Liver (tissue), 9 donors: Measurements from ENCODE around the gene IL23A. TPM values are rescaled to one million over a fixed set of nuclear protein-coding genes. Genes with fewer than 3 reads are reported as not detected.
"Not testable (repeated sequence)": the region's sequence is repeated elsewhere in the genome, so short reads cannot be mapped to it uniquely, and the experiment has no call there.

Experiments used
- DNase-seq: peaks from one replicate; pipeline ENCODE4 v3.0.0-alpha.2; 2017; ENCODE audit warnings: low spot score
- H3K27ac ChIP-seq, 2 donors: one replicate each; pipeline ENCODE4 v1.7.0; 2013; ENCODE audit warnings: inconsistent platforms in 2 of 2, low read length in 2 of 2, control low read depth in 1 of 2, low read depth in 1 of 2, mild to moderate bottlenecking in 1 of 2
- H3K27me3 ChIP-seq, 4 donors: one replicate each; pipeline versions ENCODE4 v1.6.1 to v1.7.0; 2013; ENCODE audit warnings: low read length in 3 of 4, inconsistent platforms in 1 of 4, mild to moderate bottlenecking in 1 of 4, moderate library complexity in 1 of 4; ENCODE audit not compliant: control insufficient read depth in 4 of 4, insufficient read depth in 4 of 4
- H3K36me3 ChIP-seq, 4 donors: one replicate each; pipeline versions ENCODE4 v1.6.1 to v1.7.0; 2013; ENCODE audit warnings: low read length in 3 of 4, mild to moderate bottlenecking in 3 of 4, low read depth in 1 of 4, moderate library complexity in 1 of 4; ENCODE audit not compliant: control insufficient read depth in 4 of 4, insufficient read depth in 3 of 4
- H3K4me1 ChIP-seq, 4 donors: one replicate each; pipeline versions ENCODE4 v1.6.1 to v1.7.0; 2013; ENCODE audit warnings: low read length in 3 of 4, mild to moderate bottlenecking in 3 of 4, moderate library complexity in 1 of 4; ENCODE audit not compliant: control insufficient read depth in 4 of 4, insufficient read depth in 4 of 4
- H3K4me3 ChIP-seq, 3 donors: one replicate each; pipeline versions ENCODE4 v1.6.1 to v1.7.0; 2013; ENCODE audit warnings: low read length in 3 of 3, control low read depth in 1 of 3, low read depth in 1 of 3, mild to moderate bottlenecking in 1 of 3
- H3K9ac ChIP-seq, 2 donors: one replicate each; pipeline ENCODE4 v1.7.0; 2013; ENCODE audit warnings: low read length in 2 of 2, mild to moderate bottlenecking in 2 of 2, moderate library complexity in 2 of 2, control low read depth in 1 of 2, low read depth in 1 of 2
- H3K9me3 ChIP-seq, 4 donors: one replicate each; pipeline versions ENCODE4 v1.6.1 to v1.7.0; 2013; ENCODE audit warnings: low read length in 3 of 4; ENCODE audit not compliant: control insufficient read depth in 4 of 4
- ATF3 ChIP-seq: IDR thresholded peaks from 2 replicates; pipeline ENCODE4 v1.6.1; 2016; ENCODE audit warnings: antibody characterized with exemption
- EGR1 ChIP-seq, 2 donors: IDR thresholded peaks; 2 replicates each; pipeline ENCODE4 v1.6.1; 2016 to 2018; ENCODE audit warnings: antibody characterized with exemption in 2 of 2, low read depth in 2 of 2
- FOXA1 ChIP-seq: IDR thresholded peaks from 2 replicates; pipeline ENCODE4 v1.6.1; 2016; ENCODE audit warnings: antibody characterized with exemption
- GABPA ChIP-seq, 2 donors: IDR thresholded peaks in 1 of 2; conservative IDR thresholded peaks in 1 of 2; 2 replicates each; pipeline ENCODE4 v1.6.1; 2016; ENCODE audit warnings: antibody characterized with exemption in 2 of 2, mild to moderate bottlenecking in 1 of 2, moderate library complexity in 1 of 2
- HNF4A ChIP-seq, 2 donors: conservative IDR thresholded peaks; 2 replicates each; pipeline ENCODE4 v1.6.1; 2016; ENCODE audit warnings: antibody characterized with exemption in 2 of 2, mild to moderate bottlenecking in 2 of 2
- JUND ChIP-seq, 2 donors: IDR thresholded peaks; 2 replicates each; pipeline ENCODE4 v1.6.1; 2016; ENCODE audit warnings: antibody characterized with exemption in 2 of 2
- NR2F2 ChIP-seq: IDR thresholded peaks from 2 replicates; pipeline ENCODE4 v1.6.1; 2016; ENCODE audit warnings: antibody characterized with exemption
- RAD21 ChIP-seq, 2 donors: IDR thresholded peaks; 2 replicates each; pipeline ENCODE4 v1.6.1; 2016; ENCODE audit warnings: antibody characterized with exemption in 2 of 2, mild to moderate bottlenecking in 2 of 2
- YY1 ChIP-seq: IDR thresholded peaks from 2 replicates; pipeline ENCODE4 v1.6.1; 2016; ENCODE audit warnings: antibody characterized with exemption, mild to moderate bottlenecking
- WGBS: extraction: QIAGEN DNeasy Blood & Tissue Kit; methylation state at CpG from one replicate; pipeline ENCODE4 v1.1.7; 2013; 5-methylcytosine and 5-hydroxymethylcytosine counted together
- polyA plus RNA-seq, 2 donors: library from polyadenylated mRNA; stranded (reverse) in 1 of 2; unstranded in 1 of 2; fragments of 200-250 nt in 1 of 2; fragments of >200 nt in 1 of 2; fragmentation: Nextera tagmentation in 1 of 2; extraction: Ambion mirVana in 1 of 2; gene quantifications; one replicate each; pipeline versions ENCODE4 v1.2.1 to v1.2.3, GENCODE V29; 2013 to 2015
- total RNA-seq, 2 donors: library from RNA; depleted of rRNA; stranded (reverse); fragments of >200 nt; gene quantifications; one replicate each; pipeline ENCODE4 v1.2.3, GENCODE V29; 2014
- TF ChIP-seq, protein P1 (sequence below): IDR thresholded peaks from 2 replicates; pipeline ENCODE4 v1.6.1; 2016; ENCODE audit warnings: antibody characterized with exemption
- TF ChIP-seq, protein P2 (sequence below): IDR thresholded peaks from 2 replicates; pipeline ENCODE4 v1.6.1; 2016; ENCODE audit warnings: antibody characterized with exemption, mild to moderate bottlenecking
- TF ChIP-seq, protein P3 (sequence below): fragments of 150-350 bp; IDR thresholded peaks from 2 replicates; pipeline ENCODE4 v1.5.1; 2017; ENCODE audit warnings: improper control_type of control experiment, low read depth, low read length; ENCODE audit not compliant: missing input control
- donor health status: healthy.
- donor health status: healthy.
- donor health status: healthy.
- donor health status: healthy.
- donor health status: healthy.

Gene IL23A
- total and polyA plus RNA-seq, 4 donors: 0.14 to 0.25 (median 0.22) TPM; not detected in 1

DNA sequence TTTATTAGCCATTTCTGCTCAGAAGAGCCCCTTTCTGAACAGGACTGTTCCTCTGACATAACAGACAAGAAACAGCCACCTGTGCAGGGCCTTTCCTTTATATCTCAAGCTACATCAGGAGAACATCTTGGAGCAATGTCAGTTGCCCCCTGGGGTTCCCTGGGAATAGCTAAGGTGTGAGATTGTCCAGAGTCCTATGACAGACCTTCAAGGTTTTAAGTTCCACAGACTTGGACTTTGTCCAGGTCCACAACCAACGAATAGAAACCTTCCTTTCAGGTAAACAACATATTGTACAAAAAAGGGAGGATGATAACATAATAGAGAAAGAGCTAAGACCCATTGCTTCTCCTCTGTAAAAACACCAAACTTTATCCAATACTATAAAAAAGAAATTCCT, 2.9 kb downstream of the IL23A start:
- Histone ChIP-seq H3K36me3 (peaks cover 7 to 38% (median 33%) of the 10 kb centered on the region in 4 donors), H3K27me3 (no peaks in the 10 kb centered on the region), H3K9ac (no peak overlapping the region), H3K4me1 (no peaks in the 10 kb centered on the region), H3K27ac (no peak overlapping the region), H3K9me3 (no peaks in the 10 kb centered on the region), H3K4me3 (no peak overlapping the region)
- DNase-seq: no peak
- TF ChIP-seq EGR1 (IDR thresholded peaks at IDR 0.05; ENCODE audit: low read depth in 2 of 2) (no peak), FOXA1 (no peak), GABPA (IDR thresholded peaks at IDR 0.05 in 1 of 2, conservative IDR thresholded peaks at IDR 0.05 in 1 of 2) (no peak), ATF3 (no peak), YY1 (no peak), NR2F2 (no peak), HNF4A (conservative IDR thresholded peaks at IDR 0.05) (no peak), JUND (IDR thresholded peaks at IDR 0.05) (no peak), RAD21 (IDR thresholded peaks at IDR 0.05) (no peak)
- TF ChIP-seq, protein P1, sequence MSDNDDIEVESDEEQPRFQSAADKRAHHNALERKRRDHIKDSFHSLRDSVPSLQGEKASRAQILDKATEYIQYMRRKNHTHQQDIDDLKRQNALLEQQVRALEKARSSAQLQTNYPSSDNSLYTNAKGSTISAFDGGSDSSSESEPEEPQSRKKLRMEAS: no peak
- TF ChIP-seq, protein P2, sequence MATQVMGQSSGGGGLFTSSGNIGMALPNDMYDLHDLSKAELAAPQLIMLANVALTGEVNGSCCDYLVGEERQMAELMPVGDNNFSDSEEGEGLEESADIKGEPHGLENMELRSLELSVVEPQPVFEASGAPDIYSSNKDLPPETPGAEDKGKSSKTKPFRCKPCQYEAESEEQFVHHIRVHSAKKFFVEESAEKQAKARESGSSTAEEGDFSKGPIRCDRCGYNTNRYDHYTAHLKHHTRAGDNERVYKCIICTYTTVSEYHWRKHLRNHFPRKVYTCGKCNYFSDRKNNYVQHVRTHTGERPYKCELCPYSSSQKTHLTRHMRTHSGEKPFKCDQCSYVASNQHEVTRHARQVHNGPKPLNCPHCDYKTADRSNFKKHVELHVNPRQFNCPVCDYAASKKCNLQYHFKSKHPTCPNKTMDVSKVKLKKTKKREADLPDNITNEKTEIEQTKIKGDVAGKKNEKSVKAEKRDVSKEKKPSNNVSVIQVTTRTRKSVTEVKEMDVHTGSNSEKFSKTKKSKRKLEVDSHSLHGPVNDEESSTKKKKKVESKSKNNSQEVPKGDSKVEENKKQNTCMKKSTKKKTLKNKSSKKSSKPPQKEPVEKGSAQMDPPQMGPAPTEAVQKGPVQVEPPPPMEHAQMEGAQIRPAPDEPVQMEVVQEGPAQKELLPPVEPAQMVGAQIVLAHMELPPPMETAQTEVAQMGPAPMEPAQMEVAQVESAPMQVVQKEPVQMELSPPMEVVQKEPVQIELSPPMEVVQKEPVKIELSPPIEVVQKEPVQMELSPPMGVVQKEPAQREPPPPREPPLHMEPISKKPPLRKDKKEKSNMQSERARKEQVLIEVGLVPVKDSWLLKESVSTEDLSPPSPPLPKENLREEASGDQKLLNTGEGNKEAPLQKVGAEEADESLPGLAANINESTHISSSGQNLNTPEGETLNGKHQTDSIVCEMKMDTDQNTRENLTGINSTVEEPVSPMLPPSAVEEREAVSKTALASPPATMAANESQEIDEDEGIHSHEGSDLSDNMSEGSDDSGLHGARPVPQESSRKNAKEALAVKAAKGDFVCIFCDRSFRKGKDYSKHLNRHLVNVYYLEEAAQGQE: no peak
- 19% methylated on average over 1 of the region's 1 CpG for WGBS

GRCh38 chr12:56342290-56342689, 3.6 kb downstream of the IL23A start:
- peaks cover 7 to 44% (median 39%) of the 10 kb centered on the region in 4 donors for H3K36me3 ChIP-seq
- not testable (repeated sequence) for H3K4me1 ChIP-seq, H3K4me3 ChIP-seq, H3K9me3 ChIP-seq, H3K9ac ChIP-seq, H3K27ac ChIP-seq, H3K27me3 ChIP-seq, DNase-seq
- WGBS: 99% methylated on average over 2 of the region's 2 CpGs

DNA sequence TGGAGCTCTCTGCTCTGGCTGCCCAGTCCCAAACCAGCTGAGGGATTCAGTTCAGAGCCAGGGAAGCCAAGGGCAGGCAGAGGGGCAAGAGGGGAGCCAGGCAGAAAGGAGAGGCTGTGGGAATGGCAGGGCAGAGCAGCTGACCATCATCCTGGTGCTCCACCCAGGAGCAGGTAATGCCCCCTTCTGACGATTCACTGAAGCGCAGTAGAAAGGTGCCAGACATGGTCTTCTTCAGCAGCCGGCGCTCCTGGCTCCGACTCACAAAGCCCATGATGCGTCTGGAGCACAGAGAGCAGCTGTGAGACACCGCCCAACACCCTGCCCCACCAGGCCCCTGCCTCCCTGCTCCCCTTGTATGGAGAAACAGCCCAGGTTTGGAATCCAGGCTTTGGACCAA, 8.0 kb downstream of the IL23A start:
- H3K9me3 ChIP-seq: no peaks in the 10 kb centered on the region
- no peak for DNase-seq
- H3K27me3 ChIP-seq: no peaks in the 10 kb centered on the region
- H3K9ac ChIP-seq: no peak overlapping the region
- no peaks in the 10 kb centered on the region for H3K4me1 ChIP-seq
- TF ChIP-seq NR2F2 (no peak), RAD21 (IDR thresholded peaks at IDR 0.05) (peak in 1 of 2 donors; percentile 54), YY1 (no peak), GABPA (IDR thresholded peaks at IDR 0.05 in 1 of 2, conservative IDR thresholded peaks at IDR 0.05 in 1 of 2) (no peak)
- TF ChIP-seq, protein P3, sequence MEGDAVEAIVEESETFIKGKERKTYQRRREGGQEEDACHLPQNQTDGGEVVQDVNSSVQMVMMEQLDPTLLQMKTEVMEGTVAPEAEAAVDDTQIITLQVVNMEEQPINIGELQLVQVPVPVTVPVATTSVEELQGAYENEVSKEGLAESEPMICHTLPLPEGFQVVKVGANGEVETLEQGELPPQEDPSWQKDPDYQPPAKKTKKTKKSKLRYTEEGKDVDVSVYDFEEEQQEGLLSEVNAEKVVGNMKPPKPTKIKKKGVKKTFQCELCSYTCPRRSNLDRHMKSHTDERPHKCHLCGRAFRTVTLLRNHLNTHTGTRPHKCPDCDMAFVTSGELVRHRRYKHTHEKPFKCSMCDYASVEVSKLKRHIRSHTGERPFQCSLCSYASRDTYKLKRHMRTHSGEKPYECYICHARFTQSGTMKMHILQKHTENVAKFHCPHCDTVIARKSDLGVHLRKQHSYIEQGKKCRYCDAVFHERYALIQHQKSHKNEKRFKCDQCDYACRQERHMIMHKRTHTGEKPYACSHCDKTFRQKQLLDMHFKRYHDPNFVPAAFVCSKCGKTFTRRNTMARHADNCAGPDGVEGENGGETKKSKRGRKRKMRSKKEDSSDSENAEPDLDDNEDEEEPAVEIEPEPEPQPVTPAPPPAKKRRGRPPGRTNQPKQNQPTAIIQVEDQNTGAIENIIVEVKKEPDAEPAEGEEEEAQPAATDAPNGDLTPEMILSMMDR: peak; percentile 10
- 81% methylated on average over 7 of the region's 7 CpGs for WGBS
- no peak overlapping the region for H3K27ac ChIP-seq
- H3K36me3 ChIP-seq: peaks cover 20 to 81% (median 72%) of the 10 kb centered on the region in 4 donors
- no peak overlapping the region for H3K4me3 ChIP-seq

GRCh38 chr12:56347255-56347654, 8.6 kb downstream of the IL23A start:
- H3K9me3 ChIP-seq, DNase-seq, H3K4me3 ChIP-seq, H3K27me3 ChIP-seq, H3K9ac ChIP-seq, H3K27ac ChIP-seq, H3K4me1 ChIP-seq: not testable (repeated sequence)
- peaks cover 20 to 83% (median 74%) of the 10 kb centered on the region in 4 donors for H3K36me3 ChIP-seq
- WGBS: 92% methylated on average over 9 of the region's 9 CpGs
